NCI-H2227 (cell line): ENCODE data around the gene GRIK5.
"Not testable (repeated sequence)": the region's sequence is repeated elsewhere in the genome, so short reads cannot be mapped to it uniquely, and the experiment has no call there.

Source experiments
- DNase-seq: peaks from one replicate; lab custom pipeline; 2025; ENCODE audit not compliant: unreplicated experiment; lab: John Stamatoyannopoulos, UW

Gene GRIK5

DNA sequence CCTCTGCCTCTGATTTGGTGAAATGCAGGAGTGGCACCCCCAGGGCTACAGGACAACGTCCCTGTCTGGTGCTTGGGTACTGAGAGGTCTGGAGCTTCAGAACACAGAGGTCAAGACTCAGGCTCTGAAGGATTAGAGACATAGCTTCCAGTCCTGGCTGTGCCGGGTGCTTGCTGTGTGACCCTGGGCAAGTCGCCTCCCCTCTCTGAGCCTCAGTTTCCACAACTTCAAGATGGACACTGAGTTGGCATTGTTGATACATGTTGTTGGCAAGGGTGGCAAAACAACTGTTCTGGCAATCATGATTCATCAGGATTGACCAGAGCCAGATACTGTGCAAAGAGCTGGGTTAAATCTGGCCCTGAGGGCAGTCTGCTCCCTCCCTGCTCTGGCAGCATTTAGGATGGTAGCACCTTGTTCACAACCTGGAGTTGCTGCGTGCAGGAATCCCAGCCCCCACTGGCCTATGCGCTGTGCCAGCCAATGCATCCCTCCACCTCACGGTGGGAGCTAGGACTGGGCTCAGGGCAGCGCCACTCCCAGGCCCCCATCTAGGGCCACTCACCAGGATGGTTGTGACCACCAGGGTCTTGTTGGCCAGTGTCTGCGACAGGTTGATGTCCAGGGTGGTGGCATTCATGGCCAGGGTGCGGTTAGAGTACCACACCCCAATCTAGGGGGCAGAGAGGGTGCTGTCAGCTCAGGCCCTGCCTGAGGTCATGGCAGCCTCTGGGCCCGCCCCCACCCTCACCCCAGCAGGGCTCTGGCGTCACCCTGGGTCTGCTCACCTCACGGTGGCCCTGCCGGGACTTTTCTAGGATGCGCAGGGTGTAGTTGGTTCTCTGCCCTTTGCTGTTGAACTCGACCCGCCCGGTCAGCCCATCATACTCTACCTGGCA, 16.7 kb downstream of the GRIK5 start:
- no peak for DNase-seq

- DNase-seq: no peak
These were observed 17.7 kb downstream of the GRIK5 start for GRCh38 chr19:42052241-42052863.

DNA sequence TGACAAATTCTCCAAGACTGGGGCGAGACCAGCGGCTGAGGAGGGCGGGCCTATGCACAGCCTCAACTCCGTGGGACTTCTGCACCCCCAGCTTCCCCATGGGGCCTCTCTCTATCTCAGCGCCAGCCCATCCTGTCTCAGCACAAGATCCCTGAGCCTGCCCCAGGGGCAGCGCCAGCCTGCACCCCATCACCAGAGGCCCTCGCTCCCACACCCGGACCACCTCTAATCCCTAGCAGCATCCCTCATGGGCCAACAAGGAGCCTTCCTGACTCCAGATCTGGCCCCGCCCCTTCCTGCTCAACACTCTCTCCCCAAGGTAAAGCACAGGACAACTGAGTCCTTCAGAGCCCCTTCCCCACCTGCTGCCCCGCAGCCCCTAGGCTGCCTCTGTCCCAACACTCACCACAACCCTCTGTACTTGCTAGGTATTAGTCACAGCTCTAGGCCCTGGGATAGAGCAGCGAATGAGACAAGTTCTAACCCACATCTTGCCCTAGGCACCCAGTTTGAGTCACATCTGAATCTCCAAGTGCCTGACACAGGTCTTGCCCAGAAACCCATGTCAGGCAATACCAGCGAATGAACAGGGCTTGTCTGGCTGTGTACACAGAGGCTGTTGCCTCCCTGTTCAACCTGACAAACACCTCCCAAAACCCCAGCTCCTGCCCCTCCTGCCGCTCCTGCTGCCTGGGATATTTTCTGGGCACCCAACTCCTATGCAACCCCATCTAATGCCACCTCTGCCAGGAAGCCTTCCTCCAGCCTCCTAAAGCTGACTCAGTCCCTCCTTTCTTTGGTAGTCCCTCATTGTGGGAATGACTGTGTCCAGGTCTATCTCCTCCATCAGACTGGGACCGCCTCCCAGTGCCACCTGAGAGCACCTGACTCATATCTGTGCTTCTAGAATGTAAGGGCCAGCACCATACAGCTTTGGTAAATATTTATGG, 18.6 kb downstream of the GRIK5 start:
- DNase-seq: no peak

GRCh38 chr19:42048992-42049391, 21.0 kb downstream of the GRIK5 start:
- DNase-seq: no peak

- DNase-seq: no peak
These were observed 24.4 kb downstream of the GRIK5 start for GRCh38 chr19:42045575-42045974.

- no peak for DNase-seq
These were observed 27.4 kb downstream of the GRIK5 start for GRCh38 chr19:42042455-42043170.

DNA sequence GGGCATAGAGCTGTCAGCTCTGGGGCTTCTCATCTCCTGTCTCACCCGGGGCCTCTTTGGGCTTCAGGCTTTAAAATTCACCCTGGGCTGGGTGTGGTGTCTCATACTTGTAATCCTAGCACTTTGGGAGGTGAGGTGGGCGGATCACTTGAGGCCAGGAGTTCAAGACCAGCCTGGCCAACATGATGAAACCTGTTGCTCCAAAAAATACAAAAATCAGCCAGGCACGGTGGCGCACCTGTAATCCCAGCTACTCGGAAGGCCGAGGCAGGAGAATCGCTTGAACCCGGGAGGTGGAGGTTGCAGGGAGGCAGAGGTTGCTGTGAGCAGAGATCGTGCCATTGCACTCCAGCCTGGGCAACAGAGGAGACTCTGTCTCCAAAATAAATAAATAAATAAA, 29.5 kb downstream of the GRIK5 start:
- DNase-seq: not testable (repeated sequence)

DNA sequence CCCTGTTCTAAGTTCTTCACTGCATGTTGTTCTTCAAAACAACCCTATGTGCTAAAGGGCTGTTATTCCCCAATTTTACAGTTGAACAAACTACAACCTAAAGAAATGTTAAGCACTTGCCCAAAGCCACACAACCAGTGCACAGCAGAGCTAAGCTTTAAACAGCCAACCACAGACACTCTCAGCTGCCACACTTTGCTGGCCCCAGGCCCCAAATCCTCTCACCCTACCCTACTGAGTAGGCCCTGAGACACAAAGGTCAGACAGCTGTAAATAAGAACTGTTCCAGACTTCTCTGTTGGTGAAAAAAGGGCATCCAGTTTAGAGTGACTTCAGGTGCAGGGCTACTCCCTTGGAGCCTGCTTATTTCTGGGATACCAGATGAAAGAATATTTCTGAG, 30.0 kb downstream of the GRIK5 start:
- DNase-seq: no peak

GRCh38 chr19:42038666-42039065, 31.3 kb downstream of the GRIK5 start:
- DNase-seq: no peak

DNA sequence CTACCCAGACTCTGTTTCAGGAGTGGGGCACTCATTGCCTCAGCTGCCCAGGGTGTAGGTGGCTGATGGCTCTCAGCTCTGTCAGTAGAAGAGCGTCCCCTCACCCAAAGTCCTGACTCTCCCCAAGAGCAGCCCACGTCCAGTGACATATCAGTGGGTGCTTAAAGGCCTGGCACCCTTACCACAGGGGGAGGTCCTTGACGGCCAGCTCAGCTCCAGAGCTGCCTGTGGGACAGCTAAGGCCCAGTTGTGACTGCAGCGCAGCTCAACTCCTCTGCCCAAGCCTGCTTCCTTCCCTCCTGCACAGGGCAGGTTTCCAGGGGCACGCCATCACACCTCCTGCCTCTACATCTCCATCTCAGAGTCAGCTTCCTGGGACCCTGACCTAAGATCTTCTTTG, 32.4 kb downstream of the GRIK5 start:
- no peak for DNase-seq

DNA sequence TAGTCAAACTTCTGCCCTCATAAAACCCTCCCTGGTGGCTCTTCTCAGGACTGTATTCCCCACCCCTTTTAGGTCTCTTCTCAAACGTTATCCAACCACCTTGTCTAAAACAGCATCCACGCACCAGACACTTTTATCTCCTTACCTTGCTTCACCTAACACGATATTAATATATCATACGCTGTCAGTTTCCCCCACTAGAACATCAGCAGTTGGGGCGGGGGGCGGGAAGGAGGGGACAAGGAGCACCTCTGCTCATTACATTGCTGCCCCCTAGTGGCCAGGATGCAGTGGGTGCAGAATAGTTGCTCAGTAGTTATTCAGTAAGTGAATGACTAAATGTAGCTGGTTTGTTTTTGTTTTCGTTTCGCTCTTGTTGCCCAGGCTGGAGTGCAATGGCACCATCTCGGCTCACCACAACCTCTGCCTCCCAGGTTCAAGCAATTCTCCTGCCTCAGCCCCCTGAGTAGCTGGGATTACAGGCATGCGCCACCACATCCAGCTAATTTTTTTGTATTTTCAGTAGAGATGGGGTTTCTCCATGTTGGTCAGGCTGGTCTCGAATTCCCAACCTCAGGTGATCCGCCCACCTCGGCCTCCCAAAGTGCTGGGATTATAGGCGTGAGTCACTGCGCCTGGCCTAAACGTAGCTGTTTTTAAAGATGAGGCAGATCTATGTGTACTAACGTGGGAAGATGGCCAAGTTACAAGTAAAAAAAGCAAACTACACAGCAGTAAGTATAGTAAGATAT, 35.2 kb downstream of the GRIK5 start:
- DNase-seq: peak; percentile 93

DNA sequence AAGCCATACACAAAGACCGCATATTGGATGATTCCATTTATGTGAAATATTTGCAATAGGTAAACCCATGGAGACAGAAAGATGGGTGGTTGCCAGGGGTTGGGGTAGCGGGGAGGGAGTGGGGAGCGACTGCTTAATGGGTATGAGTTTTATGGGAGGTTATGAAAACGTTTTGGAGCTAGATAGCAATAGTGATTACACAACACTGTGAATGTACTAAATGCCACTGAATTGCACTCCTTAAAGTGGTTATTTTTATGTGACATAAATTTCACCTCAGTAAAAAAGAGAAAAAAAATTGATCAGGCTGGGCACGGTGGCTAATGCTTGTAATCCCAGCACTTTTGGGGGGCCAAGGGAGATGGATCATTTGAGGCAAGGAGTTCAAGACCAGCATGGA, 36.6 kb downstream of the GRIK5 start:
- no peak for DNase-seq

DNA sequence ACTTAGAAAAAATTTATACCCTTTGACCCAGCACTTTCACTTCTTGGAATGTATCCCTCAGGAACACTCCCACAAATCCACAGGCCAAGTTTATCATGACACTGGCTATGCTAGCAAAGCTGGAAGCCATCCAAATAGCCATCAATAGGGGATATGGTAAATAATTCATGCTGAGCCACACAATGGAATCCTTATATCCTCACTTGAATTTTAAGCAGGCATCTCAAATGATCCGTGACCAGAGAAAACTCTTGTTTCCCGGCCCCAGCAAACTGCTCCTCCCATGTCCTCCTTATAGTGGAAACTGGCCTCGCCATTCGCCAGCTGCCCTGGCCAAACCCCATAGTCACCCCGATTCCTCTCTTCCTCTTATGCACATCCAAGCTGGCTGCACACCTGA, 37.6 kb downstream of the GRIK5 start:
- DNase-seq: peak; percentile 92

GRCh38 chr19:42030645-42031440, 39.2 kb downstream of the GRIK5 start:
- no peak for DNase-seq

DNA sequence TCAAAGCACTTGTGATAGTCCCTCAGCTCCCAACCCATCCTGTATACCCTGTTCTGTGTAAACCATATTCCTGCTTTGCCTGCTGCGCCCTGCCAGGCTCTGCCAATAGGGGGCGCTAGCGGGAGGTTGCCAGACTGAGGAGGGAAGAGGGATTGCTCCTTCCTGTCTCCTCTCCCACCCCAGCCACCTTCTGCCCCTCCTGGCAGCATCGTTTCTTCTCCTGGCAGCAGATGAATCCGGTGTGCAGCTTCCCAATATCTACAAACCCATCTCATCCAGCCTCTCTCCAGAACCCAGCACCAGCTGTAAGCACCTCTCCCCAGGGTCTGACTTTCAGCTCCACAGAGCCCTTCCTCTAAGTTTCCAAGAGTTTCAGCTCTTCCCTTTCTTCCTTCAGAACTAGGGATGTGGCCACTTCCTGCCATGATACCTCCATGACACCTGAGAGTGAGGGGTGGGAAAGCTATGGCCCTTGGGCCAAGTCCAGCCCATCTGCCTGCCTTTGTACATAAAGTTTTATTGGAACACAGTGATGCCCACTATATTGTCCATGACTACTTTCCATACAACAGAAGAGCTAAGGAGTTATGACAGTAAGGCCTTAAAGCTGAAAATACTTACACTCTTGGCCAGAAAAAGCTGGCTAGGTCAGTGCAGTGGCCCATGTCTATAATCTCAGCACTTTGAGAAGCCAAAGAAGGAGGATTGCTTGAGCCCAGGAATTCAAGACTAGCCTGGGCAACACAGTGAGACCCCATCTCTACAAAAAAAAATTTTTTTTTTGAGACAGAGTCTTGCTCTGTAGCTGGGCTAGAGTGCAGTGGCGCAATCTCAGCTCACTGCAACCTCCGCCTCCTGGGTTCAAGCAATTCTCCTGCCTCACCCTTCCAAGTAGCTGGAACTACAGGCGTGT, 41.4 kb downstream of the GRIK5 start:
- peak; percentile 69 for DNase-seq

DNA sequence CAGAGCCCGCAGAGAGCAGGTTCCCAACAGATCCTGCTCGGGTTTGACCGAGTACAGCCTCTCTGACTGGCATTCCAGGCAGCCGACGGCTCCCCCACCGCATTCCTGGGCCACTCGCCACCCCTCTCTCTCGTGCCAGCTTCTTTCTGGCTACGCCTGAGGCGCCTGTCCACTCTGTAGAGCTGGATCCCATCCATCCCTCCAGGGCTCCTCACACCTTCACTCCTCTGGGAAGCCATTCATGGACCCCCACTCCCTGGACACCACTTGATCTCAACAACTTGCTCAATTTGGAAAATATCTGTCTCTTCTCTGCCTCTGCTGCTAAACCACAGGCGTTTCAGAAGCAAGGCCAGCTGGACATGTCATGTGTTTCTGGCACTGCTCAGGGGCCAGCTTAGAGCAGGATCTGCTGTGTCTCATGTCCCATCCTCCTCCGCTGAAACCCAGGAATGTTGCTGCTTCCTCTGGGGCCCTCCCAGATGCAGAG, 45.3 kb downstream of the GRIK5 start:
- DNase-seq: no peak

GRCh38 chr19:42023943-42024260, 46.1 kb downstream of the GRIK5 start:
- DNase-seq: no peak
